SJCRH30 (cell line): ENCODE data around the gene SLC25A21. TPM values are rescaled to one million over a fixed set of nuclear protein-coding genes. Genes with fewer than 3 reads are reported as not detected.

Experiments used
- DNase-seq, 2 experiments: peaks; one replicate each; pipeline ENCODE4 v3.0.0-alpha.2; 2015 to 2020
- H3K27ac ChIP-seq: fragments of 250-450 bp; sonication (Bioruptor Pico); 2 replicates; pipeline ENCODE4 v1.5.1; 2020; ENCODE audit warnings: mild to moderate bottlenecking, moderate library complexity
- H3K27me3 ChIP-seq: fragments of 250-450 bp; sonication (Bioruptor Pico); 2 replicates; pipeline ENCODE4 v1.5.1; 2020; ENCODE audit warnings: mild to moderate bottlenecking, moderate library complexity
- H3K36me3 ChIP-seq: fragments of 250-450 bp; sonication (Bioruptor Pico); 2 replicates; pipeline ENCODE4 v1.5.1; 2020; ENCODE audit warnings: mild to moderate bottlenecking, moderate library complexity
- H3K4me1 ChIP-seq: fragments of 250-450 bp; sonication (Bioruptor Pico); 2 replicates; pipeline ENCODE4 v1.5.1; 2020; ENCODE audit warnings: mild to moderate bottlenecking, moderate library complexity
- H3K4me3 ChIP-seq: fragments of 250-450 bp; sonication (Bioruptor Pico); 2 replicates; pipeline ENCODE4 v1.5.1; 2020; ENCODE audit warnings: mild to moderate bottlenecking, moderate library complexity
- H3K9me3 ChIP-seq: fragments of 250-450 bp; sonication (Bioruptor Pico); replicated peaks from 2 replicates; pipeline ENCODE4 v1.5.1; 2020; ENCODE audit warnings: mild to moderate bottlenecking, moderate library complexity
- total RNA-seq: library from RNA; depleted of rRNA; stranded (reverse); fragments of >200 nt; shearing (Covaris generic); gene quantifications from 2 replicates; pipeline ENCODE4 v1.2.3, GENCODE V29; 2014

SLC25A21 gene
- total RNA-seq, 1 experiment from 2014 or later: 0.45 TPM

DNA sequence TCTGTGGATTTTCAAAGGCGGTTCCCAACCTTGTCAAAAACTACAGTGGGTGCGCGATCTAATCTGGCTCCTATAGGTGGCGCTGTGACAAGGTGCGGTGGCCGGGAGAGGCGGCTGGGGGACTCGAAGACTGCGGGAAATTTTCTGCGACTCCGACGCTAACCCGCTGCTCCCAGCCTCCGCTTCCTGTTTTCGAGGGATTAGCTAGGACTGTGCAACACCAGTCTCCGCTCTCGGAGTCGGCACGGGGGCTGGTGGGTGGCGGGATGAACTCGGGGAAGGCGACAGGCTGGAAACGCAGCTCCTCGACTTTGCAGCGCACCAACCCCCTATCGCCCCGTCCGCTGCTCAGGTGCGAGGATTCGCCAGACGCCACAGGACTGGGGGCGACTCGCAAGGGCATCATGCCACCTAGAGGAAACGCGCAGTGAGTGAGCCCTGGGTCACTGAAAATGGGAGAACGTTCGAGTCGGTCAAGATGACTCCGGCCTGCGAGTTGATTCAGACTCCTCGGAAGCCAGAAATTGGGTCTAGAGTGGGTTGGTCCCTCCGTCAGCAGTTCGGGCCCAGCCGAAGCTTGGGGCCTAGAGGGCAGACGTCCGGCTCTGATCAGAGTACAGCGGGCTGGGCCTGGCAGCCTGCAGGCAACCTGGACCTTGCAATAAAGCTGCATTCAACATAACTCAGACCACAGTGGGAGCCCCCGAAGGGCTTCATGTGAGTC, 516.3 kb downstream of the SLC25A21 start:
- no peaks in the 10 kb centered on the region for H3K9me3 ChIP-seq
- no peaks in the 10 kb centered on the region for H3K36me3 ChIP-seq
- H3K27me3 ChIP-seq: no peaks in the 10 kb centered on the region
- no peaks in the 10 kb centered on the region for H3K4me1 ChIP-seq
- no peak for DNase-seq
- no peak overlapping the region for H3K27ac ChIP-seq
- H3K4me3 ChIP-seq: no peak overlapping the region

DNA sequence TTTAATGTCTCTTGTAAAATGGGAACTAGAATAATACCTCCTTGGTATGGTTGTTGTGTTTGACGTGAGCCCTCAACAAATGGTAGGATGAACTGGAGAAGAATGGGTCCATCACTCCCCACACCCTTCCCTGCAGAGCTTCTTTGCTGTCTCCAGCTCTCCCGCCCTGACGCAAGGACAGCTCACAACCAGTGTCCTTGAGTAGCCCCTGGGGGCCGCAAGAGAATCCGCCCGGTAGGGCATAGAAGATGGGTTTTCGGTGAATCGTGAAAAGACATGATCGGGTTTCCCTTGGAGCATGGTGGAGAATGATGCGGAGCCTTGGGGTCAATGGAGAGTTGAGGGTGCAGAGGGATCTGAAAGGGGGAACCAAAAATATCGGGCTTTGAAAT, 516.8 kb downstream of the SLC25A21 start:
- Histone ChIP-seq H3K27me3 (no peaks in the 10 kb centered on the region), H3K4me3 (no peak overlapping the region), H3K9me3 (no peaks in the 10 kb centered on the region), H3K36me3 (no peaks in the 10 kb centered on the region), H3K27ac (no peak overlapping the region), H3K4me1 (no peaks in the 10 kb centered on the region)
- DNase-seq: no peak

DNA sequence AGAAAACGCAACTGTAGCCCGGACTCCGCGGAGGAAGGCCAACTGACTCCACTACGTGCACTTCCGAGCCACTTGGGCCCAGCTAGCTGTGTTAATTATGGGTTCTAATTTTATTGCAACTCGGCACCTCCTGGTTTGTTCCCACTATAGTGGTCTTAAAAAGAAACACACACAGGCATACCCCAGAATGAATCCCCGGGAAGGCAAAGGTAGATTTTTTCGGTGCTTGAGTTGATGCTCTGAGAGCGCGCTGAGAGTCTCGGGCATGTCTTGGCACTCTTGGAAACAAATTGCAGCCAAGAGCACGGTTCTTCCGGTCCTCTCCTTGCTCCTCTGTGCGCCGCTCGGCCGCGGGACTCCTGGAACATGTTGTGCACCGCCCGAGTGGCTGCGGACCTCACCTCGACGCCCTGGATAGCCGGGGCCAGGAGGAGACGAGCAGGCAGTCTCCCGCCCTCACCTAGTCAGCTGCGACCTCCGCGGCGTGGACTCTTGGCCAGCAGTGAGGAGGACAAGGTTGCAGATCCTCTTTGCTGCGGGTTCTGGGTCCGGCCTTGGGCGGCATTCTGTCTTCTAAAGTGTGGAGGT, 517.5 kb downstream of the SLC25A21 start:
- Histone ChIP-seq H3K9me3 (no peaks in the 10 kb centered on the region), H3K36me3 (no peaks in the 10 kb centered on the region), H3K4me3 (no peak overlapping the region), H3K27me3 (no peaks in the 10 kb centered on the region), H3K4me1 (no peaks in the 10 kb centered on the region), H3K27ac (no peak overlapping the region)
- no peak for DNase-seq

DNA sequence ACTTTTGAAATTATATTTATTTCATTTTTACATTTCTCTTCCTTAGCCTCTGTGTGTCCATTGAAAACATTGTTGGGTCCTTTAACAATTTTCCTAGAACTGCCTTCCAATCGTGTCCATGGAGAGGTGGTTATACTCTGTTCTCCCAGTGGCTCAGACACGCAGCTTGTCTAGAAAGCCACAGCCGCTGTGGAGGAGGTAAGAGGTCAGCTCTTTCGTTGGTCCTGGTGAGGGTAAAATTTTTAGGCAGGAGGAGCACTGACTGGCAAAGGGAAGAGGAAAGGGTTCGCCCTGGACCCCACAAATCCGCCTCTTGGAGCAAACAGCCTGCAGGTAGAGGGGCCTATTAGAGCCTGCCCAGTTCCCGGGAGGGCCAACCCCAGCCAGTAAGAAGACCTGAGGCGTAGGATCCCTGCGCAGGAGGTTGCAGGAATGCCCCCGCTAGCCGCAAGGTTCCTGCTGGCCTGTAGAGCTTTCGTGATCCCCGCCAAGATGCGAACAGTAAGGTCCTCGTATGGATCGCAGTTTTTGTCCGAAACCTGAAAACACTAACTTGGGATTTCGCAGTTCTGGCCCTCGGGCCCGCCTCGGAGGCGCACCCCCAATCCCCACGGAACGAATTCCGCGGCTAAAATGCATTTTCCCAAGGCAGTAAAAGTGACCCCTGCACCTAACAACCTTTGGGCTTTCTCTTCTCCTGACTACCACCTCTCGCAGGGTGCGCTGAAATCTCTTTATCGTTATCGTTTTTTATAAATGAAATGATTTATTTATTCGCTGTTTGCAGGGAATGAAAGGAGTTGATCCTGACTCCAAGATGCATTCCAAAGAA, 518.2 kb downstream of the SLC25A21 start:
- no peak overlapping the region for H3K4me3 ChIP-seq
- H3K27ac ChIP-seq: no peak overlapping the region
- no peaks in the 10 kb centered on the region for H3K36me3 ChIP-seq
- H3K4me1 ChIP-seq: no peaks in the 10 kb centered on the region
- DNase-seq: no peak
- H3K9me3 ChIP-seq: no peaks in the 10 kb centered on the region
- H3K27me3 ChIP-seq: no peaks in the 10 kb centered on the region

DNA sequence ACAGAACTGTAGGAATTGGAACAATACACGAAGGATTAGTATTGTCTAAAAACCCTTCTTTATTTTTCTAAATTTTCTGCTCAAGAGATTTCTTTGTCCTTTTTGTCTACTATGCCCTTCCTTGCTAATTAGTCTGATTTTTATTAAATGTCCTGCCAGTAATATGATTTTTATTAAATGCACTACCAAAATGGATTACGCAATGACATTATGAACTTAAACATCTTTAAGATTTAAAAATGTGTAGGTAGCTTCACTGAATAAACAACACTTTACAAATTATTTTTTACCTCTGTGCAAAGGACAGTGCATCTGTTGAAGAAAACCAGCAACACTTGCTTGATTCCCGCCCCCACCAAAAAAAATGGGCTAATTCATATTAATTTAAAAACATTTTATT, 519.0 kb downstream of the SLC25A21 start:
- Histone ChIP-seq H3K27me3 (no peaks in the 10 kb centered on the region), H3K4me3 (no peak overlapping the region), H3K27ac (no peak overlapping the region), H3K4me1 (no peaks in the 10 kb centered on the region), H3K36me3 (no peaks in the 10 kb centered on the region), H3K9me3 (no peaks in the 10 kb centered on the region)
- no peak for DNase-seq

DNA sequence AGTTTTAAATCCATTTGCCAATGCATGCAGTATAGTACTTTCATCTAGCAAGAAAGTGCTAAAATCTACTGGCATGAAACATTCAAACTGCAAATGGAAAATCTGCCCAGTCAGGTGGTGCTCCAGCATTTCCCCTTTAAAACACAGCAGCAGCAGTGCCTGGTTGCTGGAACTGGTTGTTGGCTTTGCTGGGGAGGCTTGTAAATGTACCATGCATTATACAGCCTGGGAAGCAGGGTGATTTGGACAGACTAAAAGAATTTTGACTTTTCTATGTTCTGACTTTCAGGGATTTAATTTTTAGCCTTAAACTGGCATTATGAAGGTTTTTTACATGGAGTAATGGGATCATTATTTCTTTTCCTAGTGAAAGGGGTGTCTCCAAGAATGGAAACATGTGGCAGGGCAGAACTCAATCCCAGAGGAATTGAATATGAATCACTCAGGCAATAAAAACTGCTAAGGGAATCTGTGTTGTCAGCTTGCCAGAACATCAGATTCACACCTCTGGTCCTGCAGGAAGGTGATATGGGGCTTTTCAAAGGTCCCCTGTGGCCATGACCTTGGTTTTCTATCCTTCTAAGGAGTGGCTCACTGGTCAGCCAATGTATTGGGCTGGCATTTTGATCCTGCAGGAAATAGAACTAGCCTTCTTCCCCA, 519.7 kb downstream of the SLC25A21 start:
- Histone ChIP-seq H3K4me3 (no peak overlapping the region), H3K27me3 (no peaks in the 10 kb centered on the region), H3K27ac (no peak overlapping the region), H3K9me3 (no peaks in the 10 kb centered on the region), H3K36me3 (no peaks in the 10 kb centered on the region), H3K4me1 (no peaks in the 10 kb centered on the region)
- DNase-seq: no peak

DNA sequence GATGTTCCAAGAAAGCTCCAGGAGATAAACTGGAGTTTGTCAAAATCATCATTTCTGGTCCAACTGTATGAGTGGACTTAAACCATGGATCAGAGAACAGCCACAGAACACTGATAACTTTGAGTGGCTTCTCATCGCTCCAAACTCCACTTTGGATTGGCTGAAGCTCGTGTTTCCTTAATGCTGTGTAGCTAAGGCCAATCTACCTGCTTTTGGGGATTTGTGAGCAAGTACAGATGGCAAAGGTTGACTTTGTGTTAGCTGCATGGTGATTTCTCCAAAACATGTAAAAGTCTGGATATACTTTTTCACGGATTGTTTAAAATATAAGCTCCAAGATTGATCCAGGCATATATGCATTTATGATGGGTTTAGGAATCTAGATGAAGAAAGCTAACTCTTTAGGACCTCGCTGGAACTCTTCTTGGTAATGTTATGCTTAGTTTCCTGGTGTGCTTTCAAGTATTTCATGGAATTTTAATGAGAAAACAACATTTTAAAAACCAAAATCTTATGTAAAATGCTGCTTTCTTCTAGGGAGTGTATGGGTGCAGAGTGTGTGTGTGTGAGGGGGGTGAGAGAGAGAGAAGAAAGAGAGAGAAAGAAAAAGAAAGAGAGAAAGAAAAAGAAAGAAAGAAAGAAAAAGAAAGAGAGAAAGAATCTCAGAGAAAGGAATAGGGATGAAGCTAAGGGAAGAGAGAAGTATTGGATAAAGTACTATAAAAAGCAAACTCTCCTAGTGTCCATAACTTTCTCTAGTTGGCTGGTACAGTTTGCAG, 522.3 kb downstream of the SLC25A21 start:
- Histone ChIP-seq H3K4me1 (no peaks in the 10 kb centered on the region), H3K4me3 (no peak overlapping the region), H3K27ac (no peak overlapping the region), H3K36me3 (no peaks in the 10 kb centered on the region), H3K9me3 (no peaks in the 10 kb centered on the region), H3K27me3 (no peaks in the 10 kb centered on the region)
- DNase-seq: no peak

DNA sequence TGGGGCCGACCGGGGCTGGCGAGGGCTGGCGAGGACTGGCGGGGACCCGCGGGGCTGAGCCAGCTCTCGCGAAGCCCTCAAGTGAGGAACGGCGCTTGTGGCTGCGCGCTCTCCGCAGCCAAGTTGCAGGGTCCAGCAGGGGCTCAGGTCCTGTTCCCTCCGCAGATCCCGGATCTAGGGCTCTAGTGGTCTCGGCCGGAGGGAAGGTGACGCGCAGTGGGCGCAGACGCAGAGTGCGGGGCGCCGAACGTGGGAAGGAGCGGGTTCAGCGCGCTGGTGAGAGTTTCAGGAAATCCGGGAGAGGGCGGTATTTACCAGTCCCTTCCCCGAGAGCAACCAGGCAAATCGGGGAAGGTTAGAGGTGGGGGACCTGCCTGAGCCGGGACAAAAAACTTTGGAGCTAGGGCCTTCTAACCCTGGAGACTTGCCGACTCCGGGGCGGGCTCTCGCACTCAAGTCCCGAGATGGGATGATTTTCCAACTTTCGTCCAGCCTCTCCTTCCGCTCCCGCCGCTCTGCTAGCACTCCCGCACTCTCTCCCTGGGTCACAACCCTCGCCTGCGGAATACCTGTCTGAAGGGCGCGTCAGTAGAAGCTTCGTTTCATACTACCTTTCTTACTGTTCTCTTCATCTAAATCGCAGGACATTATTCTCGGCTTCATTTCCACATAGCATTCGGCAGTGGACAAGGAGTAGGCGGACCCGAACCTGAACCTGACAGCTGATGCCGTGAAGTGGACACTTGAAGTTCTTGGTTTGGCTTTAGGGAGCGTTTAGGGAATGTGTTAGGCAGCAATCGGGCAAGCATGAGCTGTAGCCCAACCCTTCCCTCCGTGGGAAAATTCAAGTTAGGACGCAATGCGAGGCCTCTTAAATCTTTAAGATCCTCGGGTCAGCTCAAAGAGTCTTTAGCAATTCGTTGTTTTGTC, 524.3 kb downstream of the SLC25A21 start:
- no peaks in the 10 kb centered on the region for H3K27me3 ChIP-seq
- no peak for DNase-seq
- no peaks in the 10 kb centered on the region for H3K9me3 ChIP-seq
- H3K4me3 ChIP-seq: no peak overlapping the region
- no peaks in the 10 kb centered on the region for H3K4me1 ChIP-seq
- H3K36me3 ChIP-seq: no peaks in the 10 kb centered on the region
- no peak overlapping the region for H3K27ac ChIP-seq

DNA sequence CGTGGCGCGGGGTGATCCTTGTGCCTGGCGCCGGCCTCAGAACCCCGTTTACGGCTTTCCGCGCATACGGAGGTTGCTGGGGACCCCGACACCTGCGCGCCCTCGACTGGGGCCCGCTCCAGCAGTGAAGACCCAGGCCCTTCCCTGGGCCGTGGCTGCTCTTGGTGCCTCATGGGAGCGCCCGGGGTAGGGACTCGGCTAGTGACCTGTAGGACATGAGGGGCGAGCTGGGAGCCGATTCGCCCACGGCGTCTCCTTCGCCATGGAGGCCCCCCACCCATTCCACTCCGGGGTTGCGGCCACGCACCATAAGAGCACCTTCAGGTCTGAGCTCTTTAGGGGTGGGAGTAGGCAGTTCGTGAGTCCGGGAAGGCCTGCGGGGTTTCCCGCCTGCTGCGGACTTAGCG, 525.0 kb downstream of the SLC25A21 start:
- Histone ChIP-seq H3K36me3 (no peaks in the 10 kb centered on the region), H3K27me3 (no peaks in the 10 kb centered on the region), H3K4me1 (no peaks in the 10 kb centered on the region), H3K27ac (no peak overlapping the region), H3K9me3 (no peaks in the 10 kb centered on the region), H3K4me3 (no peak overlapping the region)
- DNase-seq: no peak

DNA sequence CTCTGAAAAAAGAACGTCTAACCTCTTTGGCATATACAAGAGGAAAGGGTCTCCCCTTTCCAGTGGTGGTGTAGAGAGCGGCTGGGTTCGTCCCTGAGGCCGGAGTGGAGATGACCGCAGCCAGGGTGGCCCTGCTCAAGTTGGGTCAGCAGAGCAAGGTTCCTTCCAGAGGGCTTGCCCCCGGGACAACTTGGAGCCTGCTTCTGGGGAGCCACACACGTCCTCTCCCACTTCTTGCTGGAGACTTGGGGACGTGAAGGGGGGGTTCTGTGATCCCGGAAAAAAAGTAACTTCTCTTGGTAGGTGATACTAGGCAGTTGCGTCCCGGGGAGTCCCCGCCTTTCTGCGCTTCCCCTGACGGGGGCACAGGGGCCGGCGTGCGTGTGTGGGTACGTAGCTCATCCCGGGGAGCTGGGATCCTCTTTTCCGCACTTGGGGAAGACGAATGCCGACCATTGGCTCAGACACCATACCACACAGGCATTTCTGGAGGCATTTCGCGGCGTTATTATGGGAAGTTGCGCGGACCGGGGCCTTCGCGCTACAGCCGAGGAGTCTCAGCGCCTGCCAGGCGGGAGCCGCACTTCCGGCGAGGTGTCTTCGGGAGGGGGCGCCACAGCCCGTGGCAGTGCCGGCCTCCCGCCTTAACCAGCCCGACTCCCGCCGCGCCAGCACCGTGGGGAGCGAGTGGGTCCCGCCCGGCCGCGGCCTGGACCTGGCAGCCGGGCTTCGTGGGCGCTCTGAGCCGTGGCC, 525.6 kb downstream of the SLC25A21 start:
- no peak for DNase-seq
- Histone ChIP-seq H3K9me3 (no peaks in the 10 kb centered on the region), H3K4me3 (no peak overlapping the region), H3K27me3 (no peaks in the 10 kb centered on the region), H3K36me3 (no peaks in the 10 kb centered on the region), H3K4me1 (no peaks in the 10 kb centered on the region), H3K27ac (no peak overlapping the region)

DNA sequence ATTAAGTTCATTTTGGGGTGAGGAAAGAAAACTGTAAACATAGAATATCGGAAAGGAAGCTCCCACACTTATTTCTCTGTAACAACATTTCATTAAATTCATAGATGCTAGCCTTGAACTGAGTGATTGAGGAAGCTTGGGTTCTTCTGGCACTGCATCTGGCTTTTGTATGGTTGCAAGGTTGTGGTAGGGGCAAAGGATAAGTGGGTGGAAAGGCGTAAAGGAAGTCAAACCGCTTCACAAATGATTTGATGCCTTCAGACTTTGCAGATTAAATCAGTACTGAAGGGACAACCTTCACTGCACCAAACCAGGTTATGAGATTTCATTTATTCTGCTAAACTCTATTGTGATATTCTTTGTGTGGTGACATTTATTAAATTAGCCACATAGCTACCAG, 538.8 kb downstream of the SLC25A21 start:
- Histone ChIP-seq H3K4me3 (no peak overlapping the region), H3K4me1 (no peaks in the 10 kb centered on the region), H3K36me3 (no peaks in the 10 kb centered on the region), H3K27ac (no peak overlapping the region), H3K27me3 (no peaks in the 10 kb centered on the region), H3K9me3 (0 out of 2 replicates have a peak, but pooled peaks cover 3% of the 10 kb centered on the region)
- no peak for DNase-seq
